GM10248 (cell line): ENCODE results near the gene GSTM4.

Source experiments
- CTCF ChIA-PET: fragments of 300-600 bp; sonication (Branson Sonifier 250); formaldehyde crosslinking; extraction: SDS; loops from one replicate; lab custom pipeline; 2021; ENCODE audit warnings: antibody characterized with exemption; lab: Yijun Ruan, JAX
- POLR2A ChIA-PET: fragments of 350-650 bp; sonication (Branson Sonifier 250); formaldehyde crosslinking; extraction: SDS; loops from one replicate; lab custom pipeline; 2020; ENCODE audit warnings: antibody characterized with exemption; lab: Yijun Ruan, JAX
- DNase-seq: peaks from one replicate; pipeline ENCODE4 v3.0.0; 2012; ENCODE audit errors: extremely low spot score
- CTCF ChIP-seq: IDR thresholded peaks from 2 replicates; pipeline ENCODE4 v1.5.1; 2012; ENCODE audit warnings: mild to moderate bottlenecking, low read depth; ENCODE audit errors: extremely low read depth, missing control alignments, control extremely low read depth

Gene GSTM4

GRCh38 chr1:109631513-109632505, 24.1 kb upstream of the GSTM4 start:
- DNase-seq: no peak
- TF ChIP-seq CTCF: no peak
- ChIA-PET POLR2A (interaction anchor here (1.4 kb wide), 1 partner anchor 83 kb away, joined by 5 read pairs; the partner anchor contains the start of gene GNAI3), CTCF (interaction anchor here (0.9 to 16.8 kb wide), 17 partner anchors 8 to 353 kb away, joined by 3 to 370 read pairs (median 5); partner anchors contain the start of genes AHCYL1, AMPD2, GNAI3 and GNAT2)

GRCh38 chr1:109632671-109633346, 23.1 kb upstream of the GSTM4 start:
- ChIA-PET POLR2A (no interaction called here), CTCF (interaction anchor here (0.8 to 16.8 kb wide), 10 partner anchors 7 to 142 kb away, joined by 3 to 370 read pairs (median 4); partner anchors contain the start of gene GNAI3)
- DNase-seq: peak; percentile 13
- no peak for TF ChIP-seq CTCF

GRCh38 chr1:109634292-109634691, 21.6 kb upstream of the GSTM4 start:
- TF ChIP-seq CTCF: no peak
- CTCF ChIA-PET: interaction anchor here (0.8 to 16.8 kb wide), 8 partner anchors 11 to 350 kb away, joined by 3 to 370 read pairs (median 4); partner anchors contain the start of genes AHCYL1 and GSTM4

GRCh38 chr1:109634771-109635750, 20.8 kb upstream of the GSTM4 start:
- POLR2A ChIA-PET: interaction anchor here (1.0 kb wide), 1 partner anchor 15 kb away, joined by 3 read pairs; no protein-coding TSS in a partner anchor
- no peak for TF ChIP-seq CTCF
- peak; percentile 14 for DNase-seq
- CTCF ChIA-PET: interaction anchor here (0.8 to 16.8 kb wide), 11 partner anchors 10 to 349 kb away, joined by 3 to 370 read pairs (median 5); partner anchors contain the start of genes AHCYL1 and GSTM4

More at GRCh38 chr1:109634292-109634691, 21.6 kb upstream of the GSTM4 start:
- peak; percentile 17 for DNase-seq
- POLR2A ChIA-PET: interaction anchor here (1.0 kb wide), 1 partner anchor 14 kb away, joined by 3 read pairs; no protein-coding TSS in a partner anchor

- no peak for DNase-seq
- TF ChIP-seq CTCF: no peak
- ChIA-PET CTCF (interaction anchor here (1.2 to 16.8 kb wide), 8 partner anchors 10 to 348 kb away, joined by 4 to 370 read pairs (median 10); partner anchors contain the start of gene AHCYL1), POLR2A (no interaction called here)
These were observed 20.1 kb upstream of the GSTM4 start for GRCh38 chr1:109635862-109636200.
